GM10266 (cell line): ENCODE data around the gene SLC25A41.
"Not testable (repeated sequence)": the region's sequence is repeated elsewhere in the genome, so short reads cannot be mapped to it uniquely, and the experiment has no call there.

Experiments used
- DNase-seq: peaks from one replicate; pipeline ENCODE4 v3.0.0; 2012; ENCODE audit errors: extremely low spot score
- CTCF ChIP-seq: IDR thresholded peaks from 2 replicates; pipeline ENCODE4 v1.5.1; 2012; ENCODE audit warnings: mild to moderate bottlenecking, low read depth; ENCODE audit not compliant: control insufficient read depth, insufficient read depth; ENCODE audit errors: missing control alignments

Gene SLC25A41

GRCh38 chr19:6412447-6413091 lies 21.0 kb downstream of the SLC25A41 start:
- no peak for DNase-seq
- peak; percentile 65 for TF ChIP-seq CTCF

- no peak for TF ChIP-seq CTCF
- DNase-seq: no peak
Observed at GRCh38 chr19:6412061-6412446, 21.5 kb downstream of the SLC25A41 start.

GRCh38 chr19:6409346-6409745 lies 24.2 kb downstream of the SLC25A41 start:
- no peak for DNase-seq
- no peak for TF ChIP-seq CTCF

GRCh38 chr19:6406401-6406800 lies 27.2 kb downstream of the SLC25A41 start:
- TF ChIP-seq CTCF: no peak
- no peak for DNase-seq

GRCh38 chr19:6402837-6403608 lies 30.5 kb downstream of the SLC25A41 start:
- TF ChIP-seq CTCF: no peak
- no peak for DNase-seq

- TF ChIP-seq CTCF: no peak
- DNase-seq: no peak
Observed at GRCh38 chr19:6402058-6402457, 31.5 kb downstream of the SLC25A41 start.

- not testable (repeated sequence) for DNase-seq
Observed at GRCh38 chr19:6400062-6400944, 33.3 kb downstream of the SLC25A41 start.
